ENCODE measurements around the gene CD55.

GRCh38 chr1:207309745-207310273, 11.7 kb upstream of the CD55 start:
- TF ChIP-seq BHLHE40 (IDR thresholded peaks at IDR 0.05; ENCODE audit: low read length) (no peak), ZNF740 (CRISPR knock-in tag; IDR thresholded peaks at IDR 0.05) (no peak), MEF2D (CRISPR knock-in tag; IDR thresholded peaks at IDR 0.05) (no peak), DMAP1 (CRISPR knock-in tag; IDR thresholded peaks at IDR 0.05) (no peak)
- TF ChIP-seq, protein P1, sequence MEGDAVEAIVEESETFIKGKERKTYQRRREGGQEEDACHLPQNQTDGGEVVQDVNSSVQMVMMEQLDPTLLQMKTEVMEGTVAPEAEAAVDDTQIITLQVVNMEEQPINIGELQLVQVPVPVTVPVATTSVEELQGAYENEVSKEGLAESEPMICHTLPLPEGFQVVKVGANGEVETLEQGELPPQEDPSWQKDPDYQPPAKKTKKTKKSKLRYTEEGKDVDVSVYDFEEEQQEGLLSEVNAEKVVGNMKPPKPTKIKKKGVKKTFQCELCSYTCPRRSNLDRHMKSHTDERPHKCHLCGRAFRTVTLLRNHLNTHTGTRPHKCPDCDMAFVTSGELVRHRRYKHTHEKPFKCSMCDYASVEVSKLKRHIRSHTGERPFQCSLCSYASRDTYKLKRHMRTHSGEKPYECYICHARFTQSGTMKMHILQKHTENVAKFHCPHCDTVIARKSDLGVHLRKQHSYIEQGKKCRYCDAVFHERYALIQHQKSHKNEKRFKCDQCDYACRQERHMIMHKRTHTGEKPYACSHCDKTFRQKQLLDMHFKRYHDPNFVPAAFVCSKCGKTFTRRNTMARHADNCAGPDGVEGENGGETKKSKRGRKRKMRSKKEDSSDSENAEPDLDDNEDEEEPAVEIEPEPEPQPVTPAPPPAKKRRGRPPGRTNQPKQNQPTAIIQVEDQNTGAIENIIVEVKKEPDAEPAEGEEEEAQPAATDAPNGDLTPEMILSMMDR (CRISPR knock-in tag; IDR thresholded peaks at IDR 0.05), result no peak
- TF ChIP-seq, protein P2, sequence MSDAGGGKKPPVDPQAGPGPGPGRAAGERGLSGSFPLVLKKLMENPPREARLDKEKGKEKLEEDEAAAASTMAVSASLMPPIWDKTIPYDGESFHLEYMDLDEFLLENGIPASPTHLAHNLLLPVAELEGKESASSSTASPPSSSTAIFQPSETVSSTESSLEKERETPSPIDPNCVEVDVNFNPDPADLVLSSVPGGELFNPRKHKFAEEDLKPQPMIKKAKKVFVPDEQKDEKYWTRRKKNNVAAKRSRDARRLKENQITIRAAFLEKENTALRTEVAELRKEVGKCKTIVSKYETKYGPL (CRISPR knock-in tag; IDR thresholded peaks at IDR 0.05), result no peak
- TF ChIP-seq, protein P3, sequence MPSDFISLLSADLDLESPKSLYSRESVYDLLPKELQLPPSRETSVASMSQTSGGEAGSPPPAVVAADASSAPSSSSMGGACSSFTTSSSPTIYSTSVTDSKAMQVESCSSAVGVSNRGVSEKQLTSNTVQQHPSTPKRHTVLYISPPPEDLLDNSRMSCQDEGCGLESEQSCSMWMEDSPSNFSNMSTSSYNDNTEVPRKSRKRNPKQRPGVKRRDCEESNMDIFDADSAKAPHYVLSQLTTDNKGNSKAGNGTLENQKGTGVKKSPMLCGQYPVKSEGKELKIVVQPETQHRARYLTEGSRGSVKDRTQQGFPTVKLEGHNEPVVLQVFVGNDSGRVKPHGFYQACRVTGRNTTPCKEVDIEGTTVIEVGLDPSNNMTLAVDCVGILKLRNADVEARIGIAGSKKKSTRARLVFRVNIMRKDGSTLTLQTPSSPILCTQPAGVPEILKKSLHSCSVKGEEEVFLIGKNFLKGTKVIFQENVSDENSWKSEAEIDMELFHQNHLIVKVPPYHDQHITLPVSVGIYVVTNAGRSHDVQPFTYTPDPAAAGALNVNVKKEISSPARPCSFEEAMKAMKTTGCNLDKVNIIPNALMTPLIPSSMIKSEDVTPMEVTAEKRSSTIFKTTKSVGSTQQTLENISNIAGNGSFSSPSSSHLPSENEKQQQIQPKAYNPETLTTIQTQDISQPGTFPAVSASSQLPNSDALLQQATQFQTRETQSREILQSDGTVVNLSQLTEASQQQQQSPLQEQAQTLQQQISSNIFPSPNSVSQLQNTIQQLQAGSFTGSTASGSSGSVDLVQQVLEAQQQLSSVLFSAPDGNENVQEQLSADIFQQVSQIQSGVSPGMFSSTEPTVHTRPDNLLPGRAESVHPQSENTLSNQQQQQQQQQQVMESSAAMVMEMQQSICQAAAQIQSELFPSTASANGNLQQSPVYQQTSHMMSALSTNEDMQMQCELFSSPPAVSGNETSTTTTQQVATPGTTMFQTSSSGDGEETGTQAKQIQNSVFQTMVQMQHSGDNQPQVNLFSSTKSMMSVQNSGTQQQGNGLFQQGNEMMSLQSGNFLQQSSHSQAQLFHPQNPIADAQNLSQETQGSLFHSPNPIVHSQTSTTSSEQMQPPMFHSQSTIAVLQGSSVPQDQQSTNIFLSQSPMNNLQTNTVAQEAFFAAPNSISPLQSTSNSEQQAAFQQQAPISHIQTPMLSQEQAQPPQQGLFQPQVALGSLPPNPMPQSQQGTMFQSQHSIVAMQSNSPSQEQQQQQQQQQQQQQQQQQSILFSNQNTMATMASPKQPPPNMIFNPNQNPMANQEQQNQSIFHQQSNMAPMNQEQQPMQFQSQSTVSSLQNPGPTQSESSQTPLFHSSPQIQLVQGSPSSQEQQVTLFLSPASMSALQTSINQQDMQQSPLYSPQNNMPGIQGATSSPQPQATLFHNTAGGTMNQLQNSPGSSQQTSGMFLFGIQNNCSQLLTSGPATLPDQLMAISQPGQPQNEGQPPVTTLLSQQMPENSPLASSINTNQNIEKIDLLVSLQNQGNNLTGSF (CRISPR knock-in tag; IDR thresholded peaks at IDR 0.05), result no peak
